ENCODE results near the gene NLRC5.

Gene NLRC5

DNA sequence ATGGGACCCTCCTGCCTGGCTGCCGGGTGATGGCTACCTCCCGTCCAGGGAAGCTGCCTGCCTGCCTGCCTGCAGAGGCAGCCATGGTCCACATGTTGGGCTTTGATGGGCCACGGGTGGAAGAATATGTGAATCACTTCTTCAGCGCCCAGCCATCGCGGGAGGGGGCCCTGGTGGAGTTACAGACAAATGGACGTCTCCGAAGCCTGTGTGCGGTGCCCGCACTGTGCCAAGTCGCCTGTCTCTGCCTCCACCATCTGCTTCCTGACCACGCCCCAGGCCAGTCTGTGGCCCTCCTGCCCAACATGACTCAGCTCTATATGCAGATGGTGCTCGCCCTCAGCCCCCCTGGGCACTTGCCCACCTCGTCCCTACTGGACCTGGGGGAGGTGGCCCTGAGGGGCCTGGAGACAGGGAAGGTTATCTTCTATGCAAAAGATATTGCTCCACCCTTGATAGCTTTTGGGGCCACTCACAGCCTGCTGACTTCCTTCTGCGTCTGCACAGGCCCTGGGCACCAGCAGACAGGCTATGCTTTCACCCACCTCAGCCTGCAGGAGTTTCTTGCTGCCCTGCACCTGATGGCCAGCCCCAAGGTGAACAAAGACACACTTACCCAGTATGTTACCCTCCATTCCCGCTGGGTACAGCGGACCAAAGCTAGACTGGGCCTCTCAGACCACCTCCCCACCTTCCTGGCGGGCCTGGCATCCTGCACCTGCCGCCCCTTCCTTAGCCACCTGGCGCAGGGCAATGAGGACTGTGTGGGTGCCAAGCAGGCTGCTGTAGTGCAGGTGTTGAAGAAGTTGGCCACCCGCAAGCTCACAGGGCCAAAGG, 36.8 kb downstream of the NLRC5 start:
- no peak for DNase-seq

DNA sequence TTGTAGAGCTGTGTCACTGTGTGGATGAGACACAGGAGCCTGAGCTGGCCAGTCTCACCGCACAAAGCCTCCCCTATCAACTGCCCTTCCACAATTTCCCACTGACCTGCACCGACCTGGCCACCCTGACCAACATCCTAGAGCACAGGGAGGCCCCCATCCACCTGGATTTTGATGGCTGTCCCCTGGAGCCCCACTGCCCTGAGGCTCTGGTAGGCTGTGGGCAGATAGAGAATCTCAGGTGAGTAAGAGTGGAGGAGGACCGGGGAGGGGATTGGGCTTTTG, 37.4 kb downstream of the NLRC5 start:
- DNase-seq = no peak

DNA sequence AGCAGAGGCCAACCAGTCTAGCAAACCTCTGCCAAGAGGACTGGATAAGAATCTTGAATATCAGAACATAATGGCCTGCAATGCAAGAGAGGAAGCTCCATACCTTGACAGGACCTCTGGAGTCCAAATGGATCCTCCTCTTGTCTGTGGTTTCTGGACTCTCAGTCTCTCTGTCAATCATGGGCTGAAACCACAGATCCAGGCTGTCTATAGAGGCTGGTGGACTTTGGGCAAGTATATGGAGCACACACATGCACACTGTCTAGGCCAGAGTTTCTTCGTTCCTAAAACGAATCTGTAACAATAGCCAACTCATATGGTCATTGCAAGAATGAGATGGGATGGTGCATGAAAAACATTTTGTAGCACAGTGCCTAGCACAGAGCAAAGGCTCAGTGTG, 37.7 kb downstream of the NLRC5 start:
- DNase-seq = no peak

DNA sequence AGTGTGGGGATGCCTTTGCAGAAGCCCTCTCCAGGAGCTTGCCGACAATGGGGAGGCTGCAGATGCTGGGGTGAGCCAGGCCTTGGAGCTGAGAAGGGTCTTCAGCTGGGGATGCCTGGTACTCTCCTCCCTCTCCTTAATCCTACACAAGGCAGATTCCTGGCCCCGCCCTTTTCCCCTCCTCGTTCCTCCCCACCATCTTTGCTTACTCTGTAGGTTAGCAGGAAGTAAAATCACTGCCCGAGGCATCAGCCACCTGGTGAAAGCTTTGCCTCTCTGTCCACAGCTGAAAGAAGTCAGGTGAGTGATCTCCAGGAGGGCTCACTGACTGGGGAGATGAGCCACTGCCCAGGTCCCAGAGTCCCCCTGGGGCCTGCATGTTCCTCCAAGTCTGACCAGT, 38.7 kb downstream of the NLRC5 start:
- no peak for DNase-seq

DNA sequence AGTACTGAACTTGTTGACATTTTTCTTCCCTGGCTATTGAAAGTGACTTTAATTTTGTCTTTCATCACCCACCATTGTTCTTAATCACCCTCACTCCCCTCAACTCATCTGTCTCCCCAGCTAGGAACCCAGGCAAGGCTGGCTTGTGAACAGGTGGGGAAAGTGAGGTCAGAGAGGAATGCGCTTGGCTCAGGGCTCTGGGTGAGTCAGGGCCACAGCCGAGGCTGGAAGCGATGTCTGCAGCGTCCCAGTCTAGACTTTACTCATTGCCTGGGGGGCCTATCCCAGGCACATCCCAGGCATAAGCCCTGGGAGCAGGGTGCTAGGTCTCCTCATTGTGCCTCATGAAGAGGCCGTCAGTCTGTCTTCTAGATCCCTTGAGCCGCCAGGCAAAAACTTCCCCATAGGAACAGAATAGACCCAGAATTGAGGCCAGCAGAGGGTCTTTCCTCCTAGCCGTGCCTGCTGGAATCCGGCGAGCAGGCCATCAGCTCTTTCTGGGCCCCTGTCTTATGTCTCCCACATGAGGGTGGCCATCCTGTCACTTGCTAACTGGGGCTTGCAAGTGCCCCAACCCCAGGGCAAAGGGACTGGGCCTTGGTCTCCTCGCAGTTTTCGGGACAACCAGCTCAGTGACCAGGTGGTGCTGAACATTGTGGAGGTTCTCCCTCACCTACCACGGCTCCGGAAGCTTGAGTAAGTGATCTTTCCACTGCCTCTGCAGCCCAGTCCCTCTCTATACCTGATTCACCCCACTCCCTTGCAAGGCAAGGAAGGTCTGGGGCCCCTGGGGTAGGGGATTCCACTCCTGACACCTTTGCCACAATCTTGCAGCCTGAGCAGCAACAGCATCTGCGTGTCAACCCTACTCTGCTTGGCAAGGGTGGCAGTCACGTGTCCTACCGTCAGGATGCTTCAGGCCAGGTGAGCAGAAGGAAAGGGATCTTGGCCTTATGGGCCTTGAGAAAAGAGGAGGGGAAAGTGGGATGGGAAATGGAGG, 40.1 kb downstream of the NLRC5 start:
- DNase-seq = no peak

DNA sequence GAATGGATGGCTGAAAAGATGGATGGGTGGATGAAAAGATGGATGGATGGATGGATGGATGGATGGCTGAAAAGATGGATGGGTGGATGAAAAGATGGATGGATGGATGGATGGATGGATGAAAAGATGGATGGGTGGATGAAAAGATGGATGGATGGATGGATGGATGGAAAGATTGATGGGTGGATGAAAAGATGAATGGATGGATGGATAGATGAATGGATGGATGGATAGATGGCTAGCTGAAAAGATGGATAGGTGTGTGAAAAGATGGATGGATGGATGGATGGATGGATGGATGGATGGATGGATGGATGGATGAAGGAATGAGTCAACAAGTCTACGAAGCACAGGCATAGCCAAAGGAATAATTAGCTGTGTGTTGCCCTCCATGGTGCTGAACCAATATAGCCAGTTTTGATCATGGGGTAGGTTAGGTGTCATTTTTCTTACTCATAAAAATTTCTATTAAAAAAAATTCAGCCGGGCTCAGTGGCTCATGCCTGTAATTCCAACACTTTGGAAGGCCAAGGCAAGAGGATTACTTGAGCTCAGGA, 41.1 kb downstream of the NLRC5 start:
- DNase-seq = no peak

DNA sequence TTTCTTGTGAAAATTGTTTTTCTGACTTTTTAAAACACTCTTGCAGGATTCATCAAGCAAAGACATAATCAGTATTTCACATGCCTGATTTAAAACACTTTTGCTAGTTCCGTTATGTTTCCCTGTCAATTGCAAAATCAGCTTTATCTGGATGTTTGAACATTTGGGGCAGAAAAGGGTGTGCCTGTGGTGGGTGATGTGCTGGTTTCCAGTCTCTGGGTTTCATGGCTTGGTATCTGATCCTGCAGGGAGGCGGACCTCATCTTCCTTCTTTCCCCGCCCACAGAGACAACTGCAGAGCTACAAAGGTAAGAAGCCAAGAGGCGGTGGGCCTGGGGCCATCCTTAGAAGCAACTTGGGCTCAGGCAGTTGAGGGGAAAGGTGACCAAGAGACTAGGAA, 41.8 kb downstream of the NLRC5 start:
- DNase-seq = no peak

DNA sequence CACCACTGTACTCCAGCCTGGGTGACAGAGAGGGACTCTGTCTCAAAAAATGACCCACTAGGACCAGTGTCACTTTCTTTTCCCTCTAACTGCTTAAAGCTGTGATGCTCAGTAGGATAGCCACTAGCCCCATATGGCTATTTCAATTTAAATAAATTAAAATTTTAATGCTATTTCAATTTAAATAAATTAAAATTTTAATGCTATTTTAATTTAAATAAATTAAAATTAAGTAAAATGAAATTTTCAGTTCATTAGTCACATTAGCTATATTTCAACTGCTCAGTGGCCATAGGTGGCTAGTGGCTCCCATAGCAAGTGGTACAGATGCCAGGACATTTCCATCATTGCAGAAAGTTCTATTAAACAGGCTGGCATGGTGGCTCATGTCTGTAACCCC, 43.0 kb downstream of the NLRC5 start:
- no peak for DNase-seq

DNA sequence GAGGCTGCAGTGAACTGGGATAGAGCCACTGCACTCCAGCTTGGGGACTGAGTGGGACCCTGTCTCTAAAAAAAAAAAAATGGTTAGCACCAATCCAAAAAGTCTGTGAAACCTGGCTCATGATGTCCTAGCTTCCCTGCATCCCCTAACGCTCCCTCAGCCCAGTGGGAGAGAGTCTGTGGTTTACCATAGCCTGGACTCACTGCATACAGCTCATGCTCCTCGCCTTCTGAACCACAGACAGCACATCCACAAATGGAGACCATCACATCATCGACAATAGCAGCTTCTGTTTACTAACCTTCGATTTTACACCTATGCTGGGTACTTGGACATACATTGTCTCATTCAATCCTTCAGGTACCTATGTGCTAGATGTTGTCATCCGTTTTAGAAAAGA, 43.6 kb downstream of the NLRC5 start:
- DNase-seq = no peak

DNA sequence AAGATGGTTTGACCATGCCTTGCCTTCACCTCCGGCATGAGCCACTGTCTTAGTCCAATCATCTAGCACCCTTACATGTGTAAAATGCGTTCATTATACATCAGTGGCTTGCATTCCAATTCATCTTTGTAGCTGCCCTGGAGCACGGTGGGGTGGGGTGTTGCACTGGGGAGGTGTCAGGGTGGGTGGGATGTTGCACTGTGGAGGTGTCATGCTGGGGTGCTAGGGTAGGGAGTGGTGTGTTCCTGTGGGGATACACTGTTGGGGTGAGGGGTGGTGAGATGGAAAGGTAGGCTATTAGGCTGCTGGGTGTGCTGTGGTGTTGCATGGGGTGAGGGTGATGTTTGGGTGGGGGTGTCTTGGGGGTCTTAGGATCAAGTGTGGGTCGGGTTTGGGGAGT, 47.0 kb downstream of the NLRC5 start:
- DNase-seq = no peak

DNA sequence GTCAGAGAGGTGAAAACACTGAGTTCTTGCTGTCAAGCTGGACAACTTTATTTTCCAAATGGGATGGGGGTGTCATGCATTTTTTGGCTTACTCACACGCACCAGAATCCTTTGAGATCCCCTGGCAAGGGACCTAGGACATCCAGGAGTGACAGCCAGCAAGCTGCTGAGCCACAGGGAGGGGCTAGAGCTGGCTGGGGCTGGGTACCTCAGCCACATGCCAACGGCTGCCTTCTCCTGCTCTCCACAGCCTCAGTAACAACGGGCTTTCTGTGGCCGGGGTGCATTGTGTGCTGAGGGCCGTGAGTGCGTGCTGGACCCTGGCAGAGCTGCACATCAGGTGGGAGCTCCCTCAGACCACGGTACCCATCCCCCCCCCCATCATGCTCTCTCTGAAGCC, 47.6 kb downstream of the NLRC5 start:
- DNase-seq = no peak

DNA sequence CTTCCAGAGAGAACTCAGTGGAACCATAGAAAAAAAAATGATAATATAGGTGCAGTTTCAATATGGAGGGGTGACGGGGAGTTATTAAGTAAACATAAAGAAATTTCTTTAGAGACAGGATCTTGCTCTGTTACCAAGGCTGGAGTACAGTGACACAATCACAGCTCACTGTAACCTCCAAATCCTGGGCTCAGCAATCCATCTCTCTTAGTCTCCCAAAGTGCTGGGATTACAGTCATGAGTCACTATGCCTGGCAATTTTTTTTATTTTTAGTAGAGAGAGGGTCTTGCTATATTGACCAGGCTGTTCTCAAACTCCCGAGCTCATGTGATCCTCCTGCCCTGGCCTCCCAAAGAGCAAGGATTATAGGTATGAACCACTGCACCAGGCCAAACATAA, 48.8 kb downstream of the NLRC5 start:
- DNase-seq = no peak

DNA sequence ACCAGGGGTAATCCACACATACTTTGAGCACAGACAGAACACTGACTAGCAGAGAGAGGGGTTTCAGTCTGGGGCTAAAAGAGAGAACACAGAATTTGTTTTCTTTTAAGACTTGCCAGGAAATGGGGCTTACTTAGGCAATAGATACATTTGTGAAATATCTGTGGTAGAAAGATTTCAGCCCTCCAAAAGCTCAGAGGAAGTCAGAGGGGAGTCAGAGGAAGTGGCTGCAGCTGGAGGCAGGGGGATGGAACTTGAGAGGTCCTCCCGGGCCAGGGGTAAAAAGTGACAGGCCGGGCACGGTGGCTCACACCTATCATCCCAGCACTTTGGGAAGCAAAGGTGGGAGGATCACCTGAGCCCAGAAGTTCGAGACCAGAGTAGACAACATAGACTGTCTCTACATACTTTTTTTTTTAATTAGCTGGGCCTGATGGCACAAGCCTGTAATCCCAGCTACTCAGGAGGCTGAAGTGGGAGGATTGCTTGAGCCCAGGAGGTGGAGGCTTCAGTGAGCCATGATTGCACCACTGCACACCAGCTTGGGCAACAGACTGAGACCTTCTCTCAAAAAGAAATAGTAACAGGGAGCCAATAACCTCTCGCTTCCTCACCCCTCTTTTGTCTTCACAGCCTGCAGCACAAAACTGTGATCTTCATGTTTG, 49.9 kb downstream of the NLRC5 start:
- no peak for DNase-seq

DNA sequence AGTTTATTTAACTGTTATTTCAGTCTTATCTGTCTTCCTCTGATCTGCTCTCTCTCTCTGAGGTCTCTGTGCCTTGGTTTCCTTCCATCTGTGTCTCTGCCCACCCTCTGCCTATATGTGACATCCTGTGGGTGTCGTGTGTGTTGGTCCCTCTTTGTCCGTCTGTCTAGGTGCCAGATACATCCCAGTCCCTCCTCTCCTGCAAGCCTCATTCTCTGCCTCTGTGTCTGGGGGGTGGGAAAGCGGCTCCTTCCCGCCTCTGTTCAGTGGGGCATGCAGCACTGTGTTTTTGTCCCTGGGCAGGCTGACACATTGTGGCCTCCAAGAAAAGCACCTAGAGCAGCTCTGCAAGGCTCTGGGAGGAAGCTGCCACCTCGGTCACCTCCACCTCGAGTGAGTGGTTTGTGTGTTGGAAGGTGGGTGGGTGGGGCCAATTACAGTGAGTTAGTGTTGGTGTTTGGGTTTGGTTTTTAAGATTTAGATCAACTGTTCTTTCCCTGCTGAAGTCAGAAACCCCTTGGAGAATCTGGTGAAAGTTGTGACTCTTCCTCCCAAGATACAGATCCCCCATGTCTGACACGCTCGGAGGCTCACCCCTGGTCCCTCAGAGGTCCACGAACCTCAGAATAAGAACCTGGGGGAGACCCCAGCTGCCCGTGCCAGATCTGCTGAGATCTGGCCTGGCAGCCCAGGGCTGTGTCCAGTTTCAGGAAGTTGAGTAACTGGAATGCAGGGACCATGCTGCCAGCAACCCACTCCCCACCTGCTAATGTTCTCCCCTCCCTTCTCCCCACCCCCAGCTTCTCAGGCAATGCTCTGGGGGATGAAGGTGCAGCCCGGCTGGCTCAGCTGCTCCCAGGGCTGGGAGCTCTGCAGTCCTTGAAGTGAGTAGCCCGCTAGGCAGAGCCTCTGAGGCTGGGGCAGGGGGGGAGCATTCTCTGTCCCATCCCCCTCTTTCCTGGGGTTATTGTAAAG, 52.1 kb downstream of the NLRC5 start:
- DNase-seq = no peak

DNA sequence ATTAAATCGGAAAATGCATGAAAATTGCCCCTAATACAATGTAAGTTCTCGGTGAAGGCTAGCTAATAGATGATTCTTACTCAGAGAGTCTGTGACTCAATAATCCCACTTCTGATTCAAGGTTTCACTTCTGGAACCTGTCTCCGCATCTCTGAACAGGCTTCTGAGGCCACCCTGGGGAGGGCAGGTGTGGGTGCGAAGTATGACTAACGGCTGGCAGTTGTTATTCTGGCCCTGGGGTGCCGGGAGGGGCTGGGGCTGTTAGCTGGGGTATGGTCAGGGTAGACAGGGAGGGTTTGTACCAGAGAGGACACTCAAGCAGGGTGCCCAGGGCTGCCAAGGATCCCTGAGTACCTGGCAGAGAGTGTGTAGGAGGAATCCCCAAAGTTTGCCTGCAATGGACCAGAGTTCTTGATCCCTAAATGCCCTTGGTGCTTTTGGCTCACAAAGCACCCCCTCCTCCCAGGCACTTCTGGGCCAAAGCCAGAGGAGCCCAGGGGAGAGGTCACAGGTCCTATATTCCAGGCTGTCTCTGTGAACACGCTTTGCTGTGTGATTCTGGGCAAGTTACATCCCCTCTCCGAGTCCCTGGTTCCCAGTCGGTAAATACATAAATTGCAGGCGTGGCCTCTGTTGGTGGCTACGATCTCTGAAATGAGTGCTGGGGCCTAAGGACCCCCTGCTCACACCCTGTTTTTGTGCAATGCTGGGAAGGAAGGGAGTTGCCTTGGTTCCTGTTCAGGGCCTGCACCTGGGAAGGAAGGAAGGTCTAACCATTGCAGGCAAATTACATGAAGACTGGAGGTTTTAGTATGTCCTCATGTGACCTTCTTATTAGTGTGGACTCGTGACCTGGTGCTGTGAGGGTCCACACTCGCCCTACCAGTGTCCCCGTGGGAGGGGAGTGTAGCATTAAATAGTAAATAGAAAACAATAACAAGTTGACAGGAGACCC, 53.1 kb downstream of the NLRC5 start:
- DNase-seq = no peak

DNA sequence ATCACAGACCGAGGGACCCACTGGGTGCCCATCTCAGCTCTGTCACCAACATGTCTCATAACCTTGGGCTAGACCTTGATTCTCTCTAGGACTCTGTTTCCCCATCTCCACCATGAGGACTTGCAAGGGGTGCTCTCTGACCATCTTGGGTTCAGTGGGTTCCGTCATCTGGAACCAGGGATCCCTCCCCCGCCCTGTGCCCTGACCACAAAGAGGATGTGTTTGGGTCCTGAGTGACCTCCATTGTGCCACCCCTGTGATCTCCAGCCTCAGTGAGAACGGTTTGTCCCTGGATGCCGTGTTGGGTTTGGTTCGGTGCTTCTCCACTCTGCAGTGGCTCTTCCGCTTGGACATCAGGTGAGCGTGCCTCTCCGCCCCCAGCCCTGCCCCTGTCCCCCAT, 53.9 kb downstream of the NLRC5 start:
- DNase-seq = no peak

DNA sequence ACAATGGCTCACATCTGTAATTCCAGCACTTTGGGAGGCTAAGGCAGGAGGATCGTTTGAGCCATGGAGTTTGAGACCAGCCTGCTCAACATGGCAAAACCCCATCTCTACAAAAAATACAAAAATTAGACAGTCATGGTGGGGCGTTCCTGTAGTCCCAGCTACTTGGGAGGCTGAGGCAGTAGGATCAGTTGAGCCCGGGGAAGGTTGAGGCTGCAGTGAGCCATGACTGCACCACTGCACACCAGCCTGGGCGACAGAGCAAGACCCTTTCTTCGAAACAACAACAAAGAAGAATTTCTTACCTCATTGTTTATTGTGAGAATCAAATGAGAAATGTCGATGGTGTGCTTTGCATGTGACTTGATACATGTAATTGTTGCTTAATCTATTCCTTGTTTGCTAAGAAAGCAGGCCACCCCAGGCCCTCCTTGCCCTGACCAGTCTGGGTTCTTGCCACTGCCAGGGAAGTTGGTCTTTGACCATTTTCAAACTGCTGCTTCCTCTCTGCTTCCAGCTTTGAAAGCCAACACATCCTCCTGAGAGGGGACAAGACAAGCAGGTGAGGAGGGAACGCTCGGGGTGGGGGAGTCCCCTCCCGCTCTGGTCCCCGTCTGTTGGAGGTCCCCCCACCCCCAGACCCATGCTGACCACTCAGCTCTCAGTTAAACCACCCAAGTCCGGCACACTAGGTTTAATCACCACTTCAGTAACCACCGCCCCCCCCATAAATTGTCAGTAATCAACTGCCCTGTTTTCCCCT, 55.8 kb downstream of the NLRC5 start:
- no peak for DNase-seq

DNA sequence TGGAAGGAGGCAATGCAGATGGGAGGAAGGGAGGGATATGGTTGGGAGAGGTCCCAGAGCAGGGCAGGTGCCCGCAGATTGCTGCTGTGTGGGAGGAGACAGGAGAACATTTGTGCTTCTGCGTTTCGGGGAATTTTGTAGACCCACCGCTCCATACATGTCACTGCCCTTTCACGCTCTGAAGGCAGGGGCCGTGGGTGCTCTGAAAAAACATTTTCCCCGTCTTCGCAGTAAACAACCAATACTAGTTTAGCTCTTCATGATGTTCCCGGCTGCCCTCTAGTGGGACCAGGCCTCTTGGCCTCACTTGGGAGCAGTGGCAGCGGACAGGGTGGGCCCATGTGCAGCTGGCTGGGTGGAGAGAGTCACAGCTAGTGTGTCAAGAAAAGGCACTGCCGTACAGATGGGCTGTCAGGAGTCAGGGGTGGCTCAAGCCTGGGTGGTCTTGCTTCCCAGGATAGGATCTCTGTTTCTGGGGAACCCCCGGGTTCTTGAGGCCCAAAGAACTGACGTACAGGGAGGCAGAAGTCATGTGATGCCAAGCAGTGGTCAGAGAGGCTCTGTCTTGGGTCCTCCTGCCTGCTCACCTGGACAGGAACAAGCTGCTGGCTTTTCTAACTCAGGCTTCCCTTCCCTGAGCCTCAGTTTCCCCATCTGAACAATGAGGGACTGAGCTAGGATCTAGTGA, 56.5 kb downstream of the NLRC5 start:
- DNase-seq = no peak

DNA sequence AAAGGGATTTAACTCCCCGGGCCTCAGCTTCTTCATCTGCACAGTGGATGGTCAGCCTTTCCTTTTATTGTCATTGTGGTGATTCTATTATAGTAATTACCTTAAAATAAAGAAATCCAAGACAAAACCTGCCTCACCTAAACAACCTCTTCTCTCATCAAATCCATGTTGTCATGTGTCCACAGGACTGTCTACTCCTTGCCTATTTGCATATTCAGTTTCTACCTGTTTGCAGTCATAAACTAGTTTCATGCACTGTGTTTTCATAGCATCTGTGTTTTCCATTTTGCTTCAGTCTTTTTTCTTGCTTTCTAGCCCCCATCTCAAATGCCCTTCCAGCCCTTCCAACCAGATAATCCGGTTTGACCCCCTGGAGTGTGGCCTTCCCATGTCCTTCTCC, 58.7 kb downstream of the NLRC5 start:
- DNase-seq = no peak

DNA sequence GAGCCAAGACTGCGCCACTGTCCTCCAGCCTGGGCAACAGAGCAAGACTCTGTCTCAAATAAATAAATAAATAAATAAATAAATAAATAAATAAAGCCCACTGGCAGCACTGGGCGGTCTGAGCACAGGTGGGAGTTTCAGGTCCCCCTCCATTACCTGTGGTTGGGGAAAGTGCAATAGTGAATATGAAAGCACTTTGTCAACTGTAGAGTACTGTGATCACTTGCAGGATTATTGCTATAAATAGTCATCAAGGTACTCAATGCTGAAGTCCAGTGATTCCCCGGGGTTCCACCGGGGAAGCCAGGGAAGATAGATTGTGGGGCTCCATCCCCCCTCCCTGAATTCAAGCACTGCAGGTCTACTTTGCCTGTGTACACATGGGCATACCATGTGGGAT, 60.3 kb downstream of the NLRC5 start:
- DNase-seq = no peak

All from OCI-M1 (cell line).